IgD-negative memory B cell (primary cell): ENCODE measurements around the gene ARID3C. TPM values are rescaled to one million over a fixed set of nuclear protein-coding genes. Genes with fewer than 3 reads are reported as not detected.
A peak's percentile ranks its signal among the peaks of the same experiment; 100 is the strongest.

ENCODE experiments used
- H3K27ac Mint-ChIP-seq, 3 donors: one replicate each; pipeline ENCODE4 v1.8.0; 2020 to 2022; ENCODE audit warnings: mild to moderate bottlenecking in 3 of 3, mixed read lengths in 3 of 3, moderate library complexity in 1 of 3
- H3K27me3 Mint-ChIP-seq: one replicate; pipeline ENCODE4 v1.8.0; 2021; ENCODE audit warnings: mixed read lengths
- H3K36me3 Mint-ChIP-seq: one replicate; pipeline ENCODE4 v1.8.0; 2020; ENCODE audit warnings: mild to moderate bottlenecking, mixed read lengths
- H3K4me1 Mint-ChIP-seq, 3 donors: one replicate each; pipeline ENCODE4 v1.8.0; 2020 to 2022; ENCODE audit warnings: mixed read lengths in 3 of 3, mild to moderate bottlenecking in 1 of 3
- H3K4me3 Mint-ChIP-seq, 4 donors: one replicate each; pipeline ENCODE4 v1.8.0; 2020 to 2022; ENCODE audit warnings: mild to moderate bottlenecking in 4 of 4, mixed read lengths in 4 of 4, moderate library complexity in 3 of 4
- H3K9me3 Mint-ChIP-seq, 3 donors: one replicate each; pipeline ENCODE4 v1.8.0; 2020 to 2021; ENCODE audit warnings: mixed read lengths in 3 of 3, mild to moderate bottlenecking in 1 of 3
- polyA plus RNA-seq: library from polyadenylated mRNA; unstranded; fragments of 300-500 nt; fragmentation: Illumina TruSeq; gene quantifications from one replicate; pipeline ENCODE4 v1.2.3, GENCODE V29; 2021

The ARID3C gene
- polyA plus RNA-seq, 1 donor from 2014 or later, result not detected

GRCh38 chr9:34585946-34586669 is 42.8 kb downstream of the ARID3C start:
- H3K4me1 Mint-ChIP-seq, result peaks cover 0 to 15% (median 11%) of the 10 kb centered on the region in 3 donors
- H3K36me3 Mint-ChIP-seq, result no peaks in the 10 kb centered on the region
- H3K27me3 Mint-ChIP-seq, result peaks cover 59% of the 10 kb centered on the region
- H3K9me3 Mint-ChIP-seq, result no peaks in the 10 kb centered on the region
- H3K27ac Mint-ChIP-seq, result no peak overlapping the region
- no peak overlapping the region for H3K4me3 Mint-ChIP-seq

GRCh38 chr9:34584970-34585369 is 43.9 kb downstream of the ARID3C start:
- peaks cover 0 to 11% (median 6%) of the 10 kb centered on the region in 3 donors for H3K4me1 Mint-ChIP-seq
- H3K9me3 Mint-ChIP-seq, result no peaks in the 10 kb centered on the region
- H3K27ac Mint-ChIP-seq, result no peak overlapping the region
- H3K36me3 Mint-ChIP-seq, result no peaks in the 10 kb centered on the region
- no peak overlapping the region for H3K4me3 Mint-ChIP-seq
- peaks cover 61% of the 10 kb centered on the region for H3K27me3 Mint-ChIP-seq

GRCh38 chr9:34582787-34583186 is 46.1 kb downstream of the ARID3C start:
- H3K27ac Mint-ChIP-seq, result no peak overlapping the region
- peaks cover 58% of the 10 kb centered on the region for H3K27me3 Mint-ChIP-seq
- H3K9me3 Mint-ChIP-seq, result no peaks in the 10 kb centered on the region
- peaks cover 0 to 4% (median 2%) of the 10 kb centered on the region in 3 donors for H3K4me1 Mint-ChIP-seq
- no peak overlapping the region for H3K4me3 Mint-ChIP-seq
- H3K36me3 Mint-ChIP-seq, result no peaks in the 10 kb centered on the region

GRCh38 chr9:34581318-34581717 is 47.5 kb downstream of the ARID3C start:
- Mint-ChIP-seq H3K4me3 (no peak overlapping the region), H3K27ac (no peak overlapping the region), H3K27me3 (peaks cover 60% of the 10 kb centered on the region), H3K4me1 (peaks cover 0 to 8% (median 8%) of the 10 kb centered on the region in 3 donors), H3K36me3 (no peaks in the 10 kb centered on the region), H3K9me3 (no peaks in the 10 kb centered on the region)

- Mint-ChIP-seq H3K9me3 (no peaks in the 10 kb centered on the region), H3K36me3 (no peaks in the 10 kb centered on the region), H3K27ac (no peak overlapping the region), H3K4me1 (peaks cover 0 to 7% (median 7%) of the 10 kb centered on the region in 3 donors), H3K27me3 (peaks cover 56% of the 10 kb centered on the region), H3K4me3 (no peak overlapping the region)
These were observed 48.5 kb downstream of the ARID3C start for GRCh38 chr9:34580358-34580757.

- Mint-ChIP-seq H3K27ac (no peak overlapping the region), H3K9me3 (no peaks in the 10 kb centered on the region), H3K4me3 (no peak overlapping the region)
These were observed 49.1 kb downstream of the ARID3C start for GRCh38 chr9:34579808-34580163.

GRCh38 chr9:34579104-34579807 is 49.6 kb downstream of the ARID3C start:
- Mint-ChIP-seq H3K27me3 (peaks cover 50% of the 10 kb centered on the region), H3K27ac (no peak overlapping the region), H3K9me3 (no peaks in the 10 kb centered on the region), H3K36me3 (no peaks in the 10 kb centered on the region), H3K4me3 (no peak overlapping the region), H3K4me1 (peaks cover 0 to 7% (median 7%) of the 10 kb centered on the region in 3 donors)

More at GRCh38 chr9:34579808-34580163, 49.1 kb downstream of the ARID3C start:
- H3K27me3 Mint-ChIP-seq, result peaks cover 50% of the 10 kb centered on the region
- H3K36me3 Mint-ChIP-seq, result no peaks in the 10 kb centered on the region
- peaks cover 0 to 7% (median 7%) of the 10 kb centered on the region in 3 donors for H3K4me1 Mint-ChIP-seq

GRCh38 chr9:34578241-34579103 is 50.4 kb downstream of the ARID3C start:
- H3K27ac Mint-ChIP-seq, result no peak overlapping the region
- H3K27me3 Mint-ChIP-seq, result peaks cover 51% of the 10 kb centered on the region
- H3K36me3 Mint-ChIP-seq, result no peaks in the 10 kb centered on the region
- H3K4me1 Mint-ChIP-seq, result peaks cover 0 to 7% (median 7%) of the 10 kb centered on the region in 3 donors
- no peaks in the 10 kb centered on the region for H3K9me3 Mint-ChIP-seq
- H3K4me3 Mint-ChIP-seq, result peak overlapping the region in 3 of 4 donors; percentile 27 to 50 (median 35)

GRCh38 chr9:34577400-34578240 is 51.2 kb downstream of the ARID3C start:
- Mint-ChIP-seq H3K36me3 (no peaks in the 10 kb centered on the region), H3K27ac (no peak overlapping the region), H3K4me1 (peaks cover 0 to 7% (median 7%) of the 10 kb centered on the region in 3 donors), H3K9me3 (no peaks in the 10 kb centered on the region), H3K4me3 (peak overlapping the region in 3 of 4 donors; percentile 50 to 85 (median 85)), H3K27me3 (peaks cover 52% of the 10 kb centered on the region)

GRCh38 chr9:34576597-34577399 is 52.1 kb downstream of the ARID3C start:
- Mint-ChIP-seq H3K36me3 (no peaks in the 10 kb centered on the region), H3K27ac (no peak overlapping the region), H3K27me3 (peaks cover 52% of the 10 kb centered on the region)

GRCh38 chr9:34575862-34576596 is 52.8 kb downstream of the ARID3C start:
- Mint-ChIP-seq H3K36me3 (no peaks in the 10 kb centered on the region), H3K27ac (no peak overlapping the region), H3K4me3 (no peak overlapping the region), H3K27me3 (peaks cover 49% of the 10 kb centered on the region), H3K9me3 (no peaks in the 10 kb centered on the region), H3K4me1 (peaks cover 0 to 8% (median 7%) of the 10 kb centered on the region in 3 donors)

More at GRCh38 chr9:34576597-34577399, 52.1 kb downstream of the ARID3C start:
- peak overlapping the region in 2 of 4 donors; percentile 85 for H3K4me3 Mint-ChIP-seq
- no peaks in the 10 kb centered on the region for H3K9me3 Mint-ChIP-seq
- peaks cover 0 to 7% (median 7%) of the 10 kb centered on the region in 3 donors for H3K4me1 Mint-ChIP-seq

- Mint-ChIP-seq H3K4me3 (no peak overlapping the region), H3K36me3 (no peaks in the 10 kb centered on the region), H3K27ac (no peak overlapping the region), H3K27me3 (peaks cover 42% of the 10 kb centered on the region), H3K4me1 (peaks cover 0 to 8% (median 7%) of the 10 kb centered on the region in 3 donors), H3K9me3 (no peaks in the 10 kb centered on the region)
These were observed 53.6 kb downstream of the ARID3C start for GRCh38 chr9:34575241-34575640.

- Mint-ChIP-seq H3K9me3 (no peaks in the 10 kb centered on the region), H3K27me3 (peaks cover 36% of the 10 kb centered on the region), H3K4me3 (no peak overlapping the region), H3K4me1 (peaks cover 0 to 8% (median 7%) of the 10 kb centered on the region in 3 donors), H3K36me3 (no peaks in the 10 kb centered on the region), H3K27ac (no peak overlapping the region)
These were observed 54.3 kb downstream of the ARID3C start for GRCh38 chr9:34574571-34574970.
